GM21423 (cell line): ENCODE results near the gene ELMO1.

Experiments
- ATAC-seq: cut with Tn5 transposase; IDR thresholded peaks from one replicate; pipeline ENCODE4 v1.9.1; 2021; ENCODE audit warnings: mild to moderate bottlenecking, moderate library complexity; ENCODE audit not compliant: unreplicated experiment

The ELMO1 gene

DNA sequence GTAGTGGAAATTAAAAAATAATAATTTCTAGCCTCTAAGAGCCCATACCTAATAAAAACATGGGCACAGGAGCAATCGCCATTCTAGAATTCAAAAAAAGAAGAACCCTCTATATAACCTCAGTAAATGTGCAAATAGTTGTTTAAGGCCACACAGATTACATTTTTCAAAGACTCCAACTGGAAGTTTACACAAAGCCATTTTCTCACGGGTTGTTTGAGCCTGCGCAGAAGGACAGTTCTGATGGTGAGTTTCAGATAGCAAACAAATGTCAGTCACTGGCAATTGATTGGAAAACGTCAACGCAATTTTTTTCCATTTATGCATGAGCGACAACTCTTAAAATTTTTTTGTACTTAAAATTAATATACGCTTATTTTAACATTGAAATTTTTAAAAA is 23.0 kb upstream of the ELMO1 start:
- no peak for ATAC-seq

DNA sequence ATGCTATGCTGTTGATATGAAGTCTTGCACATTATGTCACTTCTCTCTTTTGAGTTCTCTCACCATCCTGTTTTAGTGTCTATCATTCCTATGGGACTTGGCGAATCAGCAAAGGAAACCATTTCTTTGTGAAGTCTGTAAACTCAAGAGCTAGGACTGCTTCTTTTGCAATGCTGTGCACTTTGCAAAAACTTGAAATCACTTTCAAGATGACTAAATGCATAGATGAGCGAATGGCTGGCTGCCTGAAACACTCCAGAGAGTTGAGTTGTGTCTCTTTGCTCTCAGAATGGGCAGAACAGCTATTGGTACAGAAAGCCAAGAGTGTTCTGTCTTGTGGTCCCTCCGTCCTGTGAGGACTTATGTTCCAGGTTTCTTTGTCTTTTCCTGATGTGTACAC is 18.3 kb upstream of the ELMO1 start:
- no peak for ATAC-seq

DNA sequence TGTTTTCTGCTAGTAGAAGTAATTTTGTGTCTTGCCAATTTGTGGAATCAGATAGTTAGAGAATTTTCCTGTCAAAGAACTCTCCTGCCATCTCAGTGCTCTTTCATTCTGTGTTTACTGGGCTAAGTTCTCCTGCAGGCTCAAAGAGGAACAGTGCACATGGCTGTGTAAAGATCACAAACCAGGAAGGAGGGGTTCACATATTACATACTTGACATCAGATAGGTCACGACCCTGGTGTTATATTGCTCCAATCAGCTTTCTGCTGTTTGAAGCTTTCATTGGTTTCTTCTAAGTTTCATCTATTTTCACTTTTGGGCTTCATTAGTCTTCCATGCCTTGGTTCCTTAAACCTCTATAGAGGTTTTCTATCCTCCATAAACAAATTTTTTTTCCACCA is 13.5 kb upstream of the ELMO1 start:
- ATAC-seq = no peak

DNA sequence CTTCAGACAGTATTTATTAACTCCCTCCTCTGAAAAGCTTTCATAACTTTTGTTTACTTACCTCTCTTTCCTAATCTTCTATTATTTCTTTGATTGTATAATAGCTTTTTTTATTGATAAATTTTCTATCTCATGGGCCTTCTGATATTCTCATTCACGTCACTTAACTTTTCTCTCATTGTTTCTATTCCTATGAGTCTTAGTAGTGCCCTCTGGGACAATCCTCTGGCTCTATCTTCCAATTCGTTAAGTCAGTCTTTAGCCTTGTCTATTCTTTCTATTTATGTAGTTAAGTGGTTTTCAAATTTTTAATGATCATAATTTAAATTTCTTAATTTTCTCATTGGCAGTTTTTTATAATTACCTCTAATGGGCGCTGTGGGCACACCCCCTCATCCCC is 6.4 kb upstream of the ELMO1 start:
- ATAC-seq = no peak

DNA sequence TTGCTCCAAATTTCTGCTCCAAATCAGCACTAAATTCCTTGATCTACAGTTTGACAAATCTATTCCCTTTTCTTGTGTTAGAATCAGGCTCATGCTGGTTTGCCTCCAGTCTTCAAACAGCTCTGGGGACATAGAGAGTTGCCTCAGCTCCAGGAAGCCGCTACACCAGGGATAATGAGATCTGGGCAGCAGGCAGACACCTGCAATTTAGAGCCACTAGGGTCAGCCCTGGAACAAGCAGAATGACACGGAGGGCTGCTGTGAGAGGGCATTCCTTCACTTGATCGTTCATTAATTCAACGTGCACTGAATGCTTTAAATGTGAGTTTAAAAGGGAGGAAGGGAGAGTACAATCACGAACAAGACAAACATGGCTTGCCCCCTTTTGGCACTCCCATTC is 3.7 kb upstream of the ELMO1 start:
- ATAC-seq = no peak

DNA sequence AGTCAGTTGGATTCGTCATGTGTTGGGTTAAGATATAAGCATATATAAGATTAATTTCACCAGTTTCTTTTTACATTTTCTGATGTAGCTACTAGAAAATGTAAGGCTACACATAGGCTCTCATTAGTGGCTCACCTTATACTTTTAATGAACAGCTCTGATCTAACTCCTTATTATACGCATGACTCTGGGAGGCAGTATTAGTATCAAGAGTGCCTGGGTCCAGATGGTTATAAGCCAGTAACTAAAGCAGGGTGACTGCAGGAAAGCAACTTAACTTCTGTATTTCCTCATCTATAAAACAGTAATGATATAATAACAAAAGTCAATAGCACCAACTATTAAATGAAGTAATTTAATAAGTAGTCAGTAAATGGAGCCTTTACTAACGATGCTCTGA is 1.4 kb upstream of the ELMO1 start:
- ATAC-seq = no peak

DNA sequence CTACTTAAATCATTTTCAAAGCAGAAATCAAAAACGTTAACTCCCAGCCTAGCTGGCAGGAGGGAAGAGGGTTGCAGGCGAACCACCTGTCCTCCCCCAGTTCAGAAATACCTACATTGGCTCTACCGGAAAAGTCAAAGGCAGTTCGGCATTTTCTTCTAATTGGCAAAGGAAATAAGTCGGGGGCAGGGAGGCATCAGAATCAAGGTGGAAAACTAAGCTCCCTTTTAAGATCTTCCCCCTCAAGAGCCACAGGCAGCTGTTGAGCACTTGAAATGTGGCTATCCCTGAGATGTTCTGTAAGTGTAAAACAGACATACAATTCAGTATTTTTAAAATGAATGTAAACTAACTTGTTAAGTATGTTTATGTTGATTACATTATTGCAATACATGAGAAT is 957 bp upstream of the ELMO1 start:
- no peak for ATAC-seq

DNA sequence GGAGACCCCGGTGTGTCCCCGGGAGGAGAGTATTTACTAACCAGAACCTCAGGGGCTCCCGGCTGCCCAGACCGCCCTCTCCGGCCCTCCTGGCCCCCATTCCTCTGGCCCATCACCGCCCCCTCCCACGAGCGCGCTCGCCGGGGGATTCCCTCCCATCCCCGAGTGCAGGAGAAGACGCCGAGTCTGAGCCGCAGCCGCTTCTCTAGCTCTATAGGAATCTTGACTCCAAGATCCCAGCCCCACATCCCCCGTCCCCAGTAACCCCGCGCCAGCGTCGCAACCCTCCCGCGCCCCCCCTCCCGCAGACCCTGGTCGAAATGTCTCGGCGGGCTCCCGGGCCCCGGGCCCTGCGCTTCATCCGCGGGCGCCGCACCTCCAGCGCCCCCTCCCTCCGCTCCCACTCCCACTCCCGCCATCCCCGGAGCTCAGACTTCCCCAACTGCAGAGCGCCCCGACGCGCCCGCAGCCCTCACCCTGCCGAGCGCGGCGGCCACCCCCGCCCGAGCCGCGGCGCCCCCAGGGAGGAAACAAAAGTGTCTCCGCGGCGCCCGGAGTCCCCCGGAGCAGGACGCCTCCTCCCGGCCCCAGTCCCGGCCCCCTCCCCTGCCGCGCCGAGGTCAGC is 541 bp downstream of the ELMO1 start:
- peak; percentile 18 for ATAC-seq

DNA sequence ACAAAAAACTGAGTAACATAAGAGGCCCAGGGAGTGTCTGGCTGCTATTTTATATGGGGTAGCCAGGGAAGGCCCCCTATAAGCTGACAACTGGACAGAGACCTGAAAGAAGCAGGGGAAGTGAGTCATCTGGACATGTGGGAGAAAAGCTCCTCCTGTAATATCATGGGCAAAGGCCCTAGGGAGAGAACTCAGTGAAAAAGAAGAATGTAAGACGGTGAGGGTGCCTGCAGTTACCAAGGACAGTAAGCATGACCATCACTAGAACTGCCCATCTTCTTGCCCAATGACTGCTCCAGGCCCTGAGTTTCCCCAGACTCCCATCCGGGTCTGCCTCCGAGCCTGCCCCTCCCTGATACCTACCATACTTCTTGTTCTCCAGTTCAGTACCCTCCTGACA is 2.3 kb downstream of the ELMO1 start:
- ATAC-seq = no peak

DNA sequence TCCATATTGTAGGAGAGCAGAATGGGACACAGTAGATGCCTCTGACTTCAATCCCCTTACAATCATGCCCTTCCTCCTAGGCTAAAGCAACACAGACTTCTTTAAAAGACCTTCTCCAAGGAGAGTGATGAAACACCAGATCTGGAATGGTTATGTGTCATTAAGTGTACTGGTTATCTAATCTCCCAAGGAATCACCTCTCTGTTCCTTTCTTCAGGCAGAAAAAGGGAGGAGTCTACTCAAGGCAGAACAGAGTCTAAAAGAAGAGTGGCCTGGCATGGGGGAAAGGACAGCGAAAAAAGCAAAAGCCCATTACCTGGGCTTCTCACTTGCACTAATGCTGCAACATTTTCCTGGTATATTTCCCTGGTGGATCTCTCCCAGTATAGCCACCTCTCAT is 2.9 kb downstream of the ELMO1 start:
- no peak for ATAC-seq

DNA sequence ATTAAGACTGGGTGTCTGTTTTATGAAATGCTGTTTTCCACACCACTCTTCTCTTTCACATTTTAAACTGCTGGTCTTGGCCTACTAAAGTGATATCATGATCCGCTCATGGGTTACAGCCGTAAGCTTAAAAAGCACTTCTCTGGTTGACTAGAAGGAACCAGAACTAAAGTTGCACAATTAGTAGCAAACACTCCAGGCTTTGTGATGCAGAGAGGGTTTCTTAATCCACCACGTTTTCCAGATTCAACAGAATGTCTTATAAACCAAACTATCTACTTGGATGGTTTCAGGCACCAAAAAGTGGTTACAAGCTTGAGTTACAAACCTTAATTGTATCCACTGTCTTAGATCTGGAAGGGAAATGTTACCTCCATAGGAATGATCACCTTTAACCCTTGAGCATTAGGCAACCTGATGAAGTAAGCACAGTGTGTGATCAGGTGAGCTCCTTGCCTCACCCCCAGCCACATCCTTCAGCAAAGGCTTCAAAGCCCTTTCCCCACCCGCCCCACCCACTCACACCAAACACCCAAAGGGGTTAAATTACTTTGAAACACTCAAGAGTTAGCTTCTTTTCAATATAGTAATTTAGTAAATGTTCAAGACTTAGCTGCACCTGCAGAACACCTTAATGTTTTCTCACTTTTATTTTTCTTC is 3.5 kb downstream of the ELMO1 start:
- no peak for ATAC-seq

DNA sequence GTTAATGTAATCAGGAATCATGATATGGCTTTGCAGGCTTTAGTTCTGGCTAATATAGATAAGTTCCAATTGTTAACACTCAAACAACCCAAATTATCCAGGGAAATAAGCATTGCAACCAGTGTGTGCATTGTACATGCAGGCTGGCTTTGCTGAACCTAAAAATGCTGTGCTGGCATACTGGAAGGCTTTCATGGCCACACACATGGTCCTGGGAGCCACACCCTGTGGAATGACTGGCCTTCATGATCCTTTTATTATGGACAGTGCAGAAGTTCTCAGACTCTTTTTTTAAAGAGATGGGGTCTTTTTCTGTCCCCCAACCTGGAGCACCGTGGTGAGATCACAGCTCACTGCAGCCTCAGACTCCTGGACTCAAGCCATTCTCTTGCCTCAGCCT is 5.0 kb downstream of the ELMO1 start:
- ATAC-seq = no peak

DNA sequence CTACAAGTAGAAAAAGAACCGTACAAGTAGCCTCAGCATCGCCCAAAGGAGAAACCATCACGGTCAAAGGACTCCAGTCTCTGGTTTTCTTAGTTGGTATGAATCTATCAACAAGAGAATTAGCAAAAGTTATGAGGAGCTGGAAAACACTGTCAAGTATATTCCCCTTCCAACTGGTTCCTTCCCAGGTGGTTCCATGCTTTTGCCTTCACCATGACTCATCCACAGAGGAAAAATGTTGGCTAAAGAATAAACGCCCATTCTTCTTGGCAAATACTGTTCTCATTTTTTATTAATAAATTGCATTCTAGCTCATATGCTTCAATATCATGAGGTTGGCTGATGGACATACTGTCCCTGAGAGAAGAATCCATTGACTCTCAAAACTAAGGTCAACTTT is 6.4 kb downstream of the ELMO1 start:
- no peak for ATAC-seq

DNA sequence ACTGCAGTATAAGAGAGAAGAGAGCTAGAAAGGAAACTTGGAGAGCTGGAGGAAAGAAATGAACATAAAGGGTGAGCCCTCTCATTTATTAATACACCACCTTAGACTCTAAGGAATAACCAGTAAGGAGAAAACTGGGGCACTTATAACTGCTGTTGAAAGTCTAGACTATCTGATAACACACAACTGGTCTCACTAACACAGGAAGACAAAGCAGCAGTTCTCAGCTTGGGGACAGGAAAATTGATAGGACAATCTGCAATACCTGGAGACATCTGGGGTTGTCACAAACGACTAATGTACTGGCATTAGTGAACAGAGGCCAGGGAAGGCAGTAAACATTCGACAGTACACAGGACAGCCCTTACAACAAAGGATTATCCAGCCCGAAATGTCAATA is 6.8 kb downstream of the ELMO1 start:
- no peak for ATAC-seq

DNA sequence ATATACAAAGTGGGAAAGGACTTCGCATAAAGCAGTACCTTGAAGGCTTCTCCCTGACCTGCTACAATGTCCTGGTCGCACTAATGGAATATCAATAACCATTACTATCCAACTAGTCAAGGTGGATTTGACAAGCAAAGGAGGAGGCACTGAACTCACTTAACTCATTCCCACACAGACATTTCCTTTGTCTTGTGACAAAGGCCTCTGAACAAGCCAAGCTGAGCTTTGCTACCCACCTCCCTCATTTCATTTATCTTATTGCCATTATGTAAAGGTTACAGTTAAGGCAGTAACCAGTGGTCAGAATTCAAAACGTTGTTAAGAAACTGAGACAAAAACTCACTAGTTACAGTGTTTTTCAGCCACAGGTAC is 7.3 kb downstream of the ELMO1 start:
- no peak for ATAC-seq

DNA sequence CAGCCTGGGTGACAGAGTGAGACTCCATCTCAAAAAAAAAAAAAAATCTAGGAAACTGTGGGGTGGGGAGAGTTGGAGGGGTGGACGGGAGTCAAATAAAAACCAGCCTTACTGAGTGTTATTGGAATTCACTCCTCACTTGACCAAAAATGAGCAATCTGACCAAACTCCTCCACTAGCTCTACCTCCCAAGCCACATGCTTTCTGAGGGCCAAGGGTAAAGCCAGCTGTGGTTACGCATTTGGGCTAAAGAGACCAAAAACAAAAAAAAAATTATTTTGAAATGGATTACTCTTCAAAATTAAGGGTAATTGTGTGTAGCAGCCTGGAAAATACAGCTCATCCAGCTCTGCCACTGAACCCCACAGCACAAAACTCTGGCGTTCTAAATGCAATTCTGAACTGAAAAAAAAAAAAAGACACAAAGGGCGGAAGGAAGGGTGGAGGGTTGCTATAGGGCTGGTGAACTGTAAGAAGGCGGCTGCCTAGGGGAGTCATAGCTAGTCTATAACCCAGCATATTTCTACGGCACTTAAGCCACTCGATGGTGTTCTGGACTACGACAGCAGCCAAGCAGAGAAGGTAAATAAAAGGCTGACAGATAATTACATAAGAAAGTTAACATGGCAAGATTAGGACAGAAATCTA is 7.8 kb downstream of the ELMO1 start:
- no peak for ATAC-seq

DNA sequence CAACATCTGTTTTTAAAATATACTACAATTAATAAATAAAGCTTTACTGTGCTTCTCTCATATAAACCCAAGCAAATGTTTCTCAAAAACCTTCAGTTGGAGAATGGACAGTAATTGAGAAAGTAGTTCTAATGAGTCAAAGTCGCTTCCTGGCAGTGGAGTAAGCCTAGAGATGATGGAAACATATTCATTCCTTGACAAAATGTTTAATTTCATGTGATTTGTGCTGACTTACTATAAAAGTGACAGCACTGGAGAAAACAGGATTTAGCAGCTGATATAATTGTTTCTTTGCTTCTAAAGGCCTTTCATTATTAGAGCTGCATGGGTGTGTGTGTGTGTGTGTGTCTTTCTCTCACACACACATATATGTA is 9.0 kb downstream of the ELMO1 start:
- ATAC-seq = no peak

DNA sequence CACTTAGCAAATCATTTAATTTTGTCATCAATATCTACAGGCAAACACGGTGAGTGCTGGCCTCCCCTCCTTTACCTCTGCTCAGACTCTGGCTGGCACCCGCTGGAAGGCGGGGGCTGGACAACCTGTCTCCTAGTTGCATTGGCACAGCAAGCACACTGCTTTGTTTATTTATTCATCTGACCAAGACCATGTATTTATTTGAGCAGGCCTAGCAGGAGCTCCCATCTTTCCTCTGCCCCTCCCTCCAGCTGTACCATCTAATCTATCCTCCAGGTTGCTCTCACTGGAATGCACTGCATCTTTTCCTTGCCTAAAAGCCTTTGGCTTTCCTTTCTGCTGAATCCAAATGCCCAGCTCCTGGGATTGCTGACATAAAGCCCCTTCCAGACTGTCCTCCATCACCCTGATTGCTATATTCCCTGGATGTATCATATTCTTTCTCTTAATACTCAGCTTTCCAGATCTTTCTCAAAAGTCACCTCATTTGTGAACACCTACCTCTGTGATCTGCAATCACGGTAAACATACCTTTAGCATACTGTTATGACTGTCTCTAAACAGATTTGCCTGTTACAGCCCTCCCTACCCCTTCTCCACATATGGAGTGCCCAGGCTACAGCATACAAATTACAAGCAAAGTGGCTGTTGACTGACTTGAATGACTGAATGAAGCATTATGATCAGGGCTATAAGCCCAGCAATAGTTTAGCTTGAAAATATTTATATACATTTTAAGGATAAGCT is 9.6 kb downstream of the ELMO1 start:
- ATAC-seq = no peak

DNA sequence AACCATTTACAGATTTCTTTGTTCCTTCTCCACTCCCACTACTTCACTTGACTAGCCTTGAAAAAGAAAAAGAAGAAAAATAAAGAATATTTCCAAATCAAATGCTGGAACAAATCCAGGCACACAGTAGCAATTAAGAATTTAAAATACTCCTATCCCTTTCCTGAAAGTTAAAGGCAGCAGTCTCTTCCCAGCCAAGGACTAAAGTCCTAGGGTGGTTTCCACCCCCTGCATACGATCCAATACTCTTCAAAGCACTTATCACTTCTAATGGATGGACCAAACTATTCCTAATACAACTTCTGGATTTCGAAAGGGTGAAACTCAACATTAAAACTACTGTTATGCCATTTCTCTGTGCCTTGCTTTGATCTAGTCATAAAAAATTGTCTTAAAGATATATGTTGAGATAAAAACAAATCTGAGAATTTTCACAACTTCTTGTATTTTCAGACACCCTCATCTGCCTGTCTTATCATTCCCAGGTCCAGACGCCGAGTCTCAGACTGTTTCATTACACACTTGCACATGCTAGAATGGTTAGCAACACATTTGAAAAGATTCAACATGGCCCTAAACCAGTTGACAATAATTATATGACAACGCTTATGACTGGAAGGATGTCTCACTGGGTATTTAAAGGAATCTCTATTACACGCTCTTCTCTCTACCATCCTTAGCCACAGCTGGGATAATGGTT is 13.4 kb downstream of the ELMO1 start:
- ATAC-seq = no peak

DNA sequence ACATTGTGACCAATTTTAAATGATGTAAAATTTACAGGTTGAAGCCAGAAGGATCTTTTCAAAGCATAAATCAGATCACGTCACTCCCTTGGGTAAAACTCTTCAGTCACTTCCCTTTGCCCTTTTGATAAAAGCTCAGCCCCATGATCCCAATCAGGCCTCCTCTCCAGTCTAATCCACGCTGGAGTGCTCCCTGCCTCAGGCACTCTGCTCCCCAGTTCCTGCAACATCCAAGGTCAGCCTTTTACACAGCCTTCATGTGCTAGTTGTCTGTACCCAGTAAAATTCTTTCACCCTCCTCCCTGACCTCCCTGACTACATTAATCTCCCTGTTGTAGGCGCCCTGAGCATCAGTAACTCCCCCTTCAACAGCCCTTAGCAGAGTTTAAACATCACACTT is 14.1 kb downstream of the ELMO1 start:
- ATAC-seq = no peak

DNA sequence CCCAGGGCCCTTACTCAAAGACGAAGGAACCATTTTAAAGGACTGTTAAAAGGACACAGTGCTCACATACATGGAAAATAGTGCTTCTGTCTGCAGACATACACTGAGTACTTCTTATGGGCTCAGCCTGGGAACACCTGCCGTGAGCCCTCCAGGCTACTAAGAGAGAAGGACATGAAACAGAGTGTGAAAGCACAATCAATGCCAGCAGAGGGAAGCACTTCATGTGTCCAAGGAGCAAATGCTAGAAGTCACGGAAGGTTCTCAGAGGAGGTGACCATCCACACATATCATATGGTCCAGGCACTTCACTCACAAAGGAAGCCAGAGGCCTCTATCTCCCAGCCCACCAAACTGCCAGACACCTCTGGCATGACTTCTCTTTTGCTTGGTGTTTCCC is 15.5 kb downstream of the ELMO1 start:
- ATAC-seq = no peak
